CD14-positive monocyte (primary cell): ENCODE results near the gene ITGA11. TPM values are rescaled to one million over a fixed set of nuclear protein-coding genes. Genes with fewer than 3 reads are reported as not detected.

Experiments used
- DNase-seq, 3 donors: peaks; one replicate each; pipeline ENCODE4 v3.0.0-alpha.2; 2011 to 2022
- H2AFZ ChIP-seq: 2 replicates; pipeline ENCODE4 v1.6.0; 2012; ENCODE audit warnings: mild to moderate bottlenecking, low read depth, low read length, inconsistent platforms; ENCODE audit not compliant: insufficient read depth, poor library complexity, severe bottlenecking
- H3K27ac ChIP-seq, 2 donors: 1 replicate in 1 of 2; 2 replicates in 1 of 2; pipeline ENCODE4 v1.5.1; 2012 to 2013; ENCODE audit warnings: low read length in 2 of 2, control low read depth in 1 of 2, inconsistent platforms in 1 of 2, low read depth in 1 of 2, mild to moderate bottlenecking in 1 of 2
- H3K27me3 ChIP-seq, 2 donors: one replicate each; pipeline versions ENCODE4 v1.6.0 to v1.6.1; 2011 to 2013; ENCODE audit warnings: low read length in 2 of 2; ENCODE audit not compliant: control insufficient read depth in 2 of 2, insufficient read depth in 2 of 2
- H3K36me3 ChIP-seq, 2 donors: replicated peaks in 1 of 2; 1 replicate in 1 of 2; 2 replicates in 1 of 2; pipeline versions ENCODE4 v1.5.1 to v1.6.1; 2012 to 2013; ENCODE audit warnings: low read length in 2 of 2, control low read depth in 1 of 2, inconsistent platforms in 1 of 2, mild to moderate bottlenecking in 1 of 2; ENCODE audit not compliant: insufficient read depth in 2 of 2, control insufficient read depth in 1 of 2
- H3K4me1 ChIP-seq, 2 donors: 1 replicate in 1 of 2; 2 replicates in 1 of 2; pipeline versions ENCODE4 v1.5.1 to v1.6.1; 2012 to 2013; ENCODE audit warnings: low read length in 2 of 2, control low read depth in 1 of 2, inconsistent platforms in 1 of 2, mild to moderate bottlenecking in 1 of 2, moderate library complexity in 1 of 2; ENCODE audit not compliant: insufficient read depth in 2 of 2, control insufficient read depth in 1 of 2
- H3K4me2 ChIP-seq: replicated peaks from 2 replicates; pipeline ENCODE3; 2012; ENCODE audit warnings: low read length, moderate library complexity, mild to moderate bottlenecking; ENCODE audit not compliant: poor library complexity, severe bottlenecking; ENCODE audit errors: extremely low read depth
- H3K4me3 ChIP-seq, 3 experiments: fragments of 200-600 bp in 1 of 3; sonication (generic) in 1 of 3; replicated peaks in 1 of 3; 1 replicate in 2 of 3; 2 replicates in 1 of 3; pipeline ENCODE4 v1.5.1; 2011 to 2013; ENCODE audit warnings: low read length in 3 of 3, mild to moderate bottlenecking in 3 of 3, control low read depth in 2 of 3, low read depth in 2 of 3, inconsistent platforms in 1 of 3, moderate library complexity in 1 of 3
- H3K79me2 ChIP-seq: 2 replicates; pipeline ENCODE4 v1.6.0; 2012; ENCODE audit warnings: mild to moderate bottlenecking, control low read depth, inconsistent platforms, low read length, moderate library complexity; ENCODE audit not compliant: insufficient read depth
- H3K9ac ChIP-seq: 2 replicates; pipeline ENCODE4 v1.6.0; 2017; ENCODE audit warnings: low read length, mild to moderate bottlenecking; ENCODE audit not compliant: insufficient read depth, poor library complexity, severe bottlenecking
- H3K9me3 ChIP-seq, 2 donors: replicated peaks in 1 of 2; 1 replicate in 1 of 2; 2 replicates in 1 of 2; pipeline versions ENCODE4 v1.5.1 to v1.6.1; 2012 to 2013; ENCODE audit warnings: low read length in 2 of 2, control low read depth in 1 of 2; ENCODE audit not compliant: control insufficient read depth in 1 of 2, insufficient read depth in 1 of 2
- H4K20me1 ChIP-seq: 2 replicates; pipeline ENCODE4 v1.6.0; 2012; ENCODE audit warnings: mild to moderate bottlenecking, low read length, control low read depth, moderate library complexity; ENCODE audit not compliant: insufficient read depth
- H3K27ac Mint-ChIP-seq, 7 donors: one replicate each; pipeline ENCODE4 v1.8.0; 2020; ENCODE audit warnings: mild to moderate bottlenecking in 7 of 7, mixed read lengths in 7 of 7, moderate library complexity in 6 of 7, inconsistent platforms in 2 of 7
- H3K27me3 Mint-ChIP-seq, 3 donors: one replicate each; pipeline ENCODE4 v1.8.0; 2021 to 2022; ENCODE audit warnings: low read depth in 3 of 3, mild to moderate bottlenecking in 3 of 3, mixed read lengths in 3 of 3, moderate library complexity in 3 of 3, inconsistent platforms in 1 of 3
- H3K36me3 Mint-ChIP-seq, 2 donors: one replicate each; pipeline ENCODE4 v1.8.0; 2020; ENCODE audit warnings: mixed read lengths in 2 of 2, inconsistent platforms in 1 of 2, mild to moderate bottlenecking in 1 of 2
- H3K4me1 Mint-ChIP-seq: one replicate; pipeline ENCODE4 v1.8.0; 2020; ENCODE audit warnings: mild to moderate bottlenecking, mixed read lengths
- H3K4me3 Mint-ChIP-seq, 2 donors: one replicate each; pipeline ENCODE4 v1.8.0; 2020; ENCODE audit warnings: mild to moderate bottlenecking in 2 of 2, mixed read lengths in 2 of 2, moderate library complexity in 1 of 2
- H3K9me3 Mint-ChIP-seq, 7 donors: one replicate each; pipeline ENCODE4 v1.8.0; 2020 to 2022; ENCODE audit warnings: mixed read lengths in 7 of 7, mild to moderate bottlenecking in 6 of 7, moderate library complexity in 6 of 7, inconsistent platforms in 2 of 7
- CTCF ChIP-seq: fragments of 200-600 bp; IDR thresholded peaks from one replicate; pipeline ENCODE4 v1.8.0; 2022; ENCODE audit warnings: antibody characterized with exemption, mild to moderate bottlenecking
- WGBS: methylation state at CpG from one replicate; pipeline ENCODE4 v1.1.5; 2013; ENCODE audit warnings: missing lambda C conversion rate; ENCODE audit not compliant: insufficient coverage; 5-methylcytosine and 5-hydroxymethylcytosine counted together
- intact Hi-C, 2 donors: fragments of 100-400 bp; cut with micrococcal nuclease; formaldehyde crosslinking; loops; one replicate each; pipeline versions ENCODE4 v1.15.0 to v1.15.1; 2023
- polyA plus RNA-seq, 3 donors: library from polyadenylated mRNA; depleted of rRNA in 1 of 3; unstranded in 2 of 3; stranded (reverse) in 1 of 3; fragments of 300-500 nt in 2 of 3; fragments of >200 nt in 1 of 3; fragmentation: Illumina TruSeq in 2 of 3; gene quantifications; 1 replicate in 2 of 3; 2 replicates in 1 of 3; pipeline ENCODE4 v1.2.3, GENCODE V29; 2012 to 2021

The ITGA11 gene
- polyA plus RNA-seq, 3 donors = under 0.01 to 0.01 TPM; not detected in 1

DNA sequence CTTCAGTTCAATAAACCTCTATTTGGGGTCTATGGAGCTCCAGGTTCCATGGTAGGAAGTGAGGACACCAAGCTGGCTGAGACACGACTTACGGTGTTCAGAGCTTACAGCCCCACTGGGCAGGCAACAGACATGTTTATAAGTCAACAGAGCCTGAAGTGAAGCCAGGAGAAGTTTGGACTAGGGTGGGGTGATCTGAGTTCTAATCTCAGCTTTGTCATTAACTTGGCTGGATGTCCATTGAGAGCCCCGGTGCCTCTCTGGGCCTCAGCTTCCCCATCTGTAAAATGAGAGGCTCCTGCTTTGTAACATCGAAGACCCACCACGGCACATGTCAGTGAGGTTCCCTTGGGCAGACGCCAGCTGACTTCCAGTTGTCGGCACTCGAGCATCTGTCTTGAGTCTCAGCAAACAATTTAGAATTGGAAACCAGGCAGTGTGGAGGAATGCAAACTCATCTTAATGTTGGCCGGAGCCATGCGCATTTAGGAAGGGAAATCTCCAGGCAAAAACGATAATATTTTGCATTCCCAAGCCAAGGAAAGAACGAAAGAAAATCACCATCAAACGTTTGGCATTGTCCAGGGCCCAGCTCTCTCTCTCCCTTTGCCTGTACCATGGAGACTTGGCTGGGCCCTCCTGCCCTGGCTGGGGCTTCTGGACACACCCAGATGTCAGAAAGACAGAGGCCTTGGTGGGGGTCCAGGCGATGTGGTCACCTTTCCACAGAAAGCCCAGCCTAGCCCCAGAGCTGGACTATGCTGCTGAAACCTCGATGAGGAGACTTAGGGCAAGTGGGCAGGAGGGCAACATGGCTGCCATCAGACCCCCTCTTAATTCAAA is 18.4 kb downstream of the ITGA11 start:
- no peaks in the 10 kb centered on the region for H4K20me1 ChIP-seq
- no peak overlapping the region for H2AFZ ChIP-seq
- no peak overlapping the region for H3K9ac ChIP-seq
- H3K27ac ChIP-seq = no peak overlapping the region
- Mint-ChIP-seq H3K9me3 (no peaks in the 10 kb centered on the region), H3K27me3 (peaks cover 2 to 3% (median 2%) of the 10 kb centered on the region in 3 donors), H3K4me1 (peaks cover under 1% of the 10 kb centered on the region), H3K36me3 (no peaks in the 10 kb centered on the region), H3K27ac (peak overlapping the region in 1 of 7 donors; percentile 12), H3K4me3 (no peak overlapping the region)
- H3K4me3 ChIP-seq = no peak overlapping the region
- no peaks in the 10 kb centered on the region for H3K9me3 ChIP-seq
- no peaks in the 10 kb centered on the region for H3K79me2 ChIP-seq
- no peak for TF ChIP-seq CTCF
- WGBS = 91% methylated on average over 11 of the region's 15 CpGs
- H3K27me3 ChIP-seq = no peaks in the 10 kb centered on the region
- H3K4me1 ChIP-seq = no peaks in the 10 kb centered on the region
- DNase-seq = no peak
- intact Hi-C loops = no loop called here
- no peak overlapping the region for H3K4me2 ChIP-seq
- H3K36me3 ChIP-seq = no peaks in the 10 kb centered on the region

- Mint-ChIP-seq H3K27ac (no peak overlapping the region), H3K9me3 (no peaks in the 10 kb centered on the region), H3K36me3 (no peaks in the 10 kb centered on the region), H3K4me1 (no peaks in the 10 kb centered on the region), H3K27me3 (peaks cover 2 to 7% (median 3%) of the 10 kb centered on the region in 3 donors), H3K4me3 (no peak overlapping the region)
- Histone ChIP-seq H3K27me3 (no peaks in the 10 kb centered on the region), H3K9me3 (no peaks in the 10 kb centered on the region), H2AFZ (no peak overlapping the region), H3K4me3 (no peak overlapping the region), H3K36me3 (no peaks in the 10 kb centered on the region), H3K27ac (no peak overlapping the region), H3K9ac (no peak overlapping the region), H3K79me2 (no peaks in the 10 kb centered on the region), H3K4me2 (no peak overlapping the region), H4K20me1 (no peaks in the 10 kb centered on the region), H3K4me1 (no peaks in the 10 kb centered on the region)
- intact Hi-C loops = no loop called here
- no peak for DNase-seq
- WGBS = 89% methylated on average over 4 of the region's 8 CpGs
- no peak for TF ChIP-seq CTCF
These were observed 19.7 kb downstream of the ITGA11 start for GRCh38 chr15:68412218-68412617.
